ENCODE data around the gene SNAI3. TPM values are rescaled to one million over a fixed set of nuclear protein-coding genes. Genes with fewer than 3 reads are reported as not detected.

The SNAI3 gene
- total RNA-seq, 2 donors from 2014 or later: 1.0 to 1.6 TPM

GRCh38 chr16:88700636-88701482 lies 14.6 kb upstream of the SNAI3 start:
- Histone ChIP-seq H3K36me3 (peaks cover 42% of the 10 kb centered on the region), H3K4me3 (peak overlapping the region in 1 of 2 donors; percentile 0), H3K4me1 (peaks cover 0 to 57% of the 10 kb centered on the region in 2 donors), H3K9me3 (no peaks in the 10 kb centered on the region), H3K27ac (peak overlapping the region; percentile 56 to 57), H3K27me3 (no peaks in the 10 kb centered on the region)
- peak; percentile 93 for DNase-seq (ENCODE audit: low spot score)
- TF ChIP-seq CTCF (IDR thresholded peaks at IDR 0.05): no peak

- DNase-seq (ENCODE audit: low spot score): no peak
- TF ChIP-seq CTCF (IDR thresholded peaks at IDR 0.05): no peak
- H3K4me3 ChIP-seq: no peak overlapping the region
Measured at GRCh38 chr16:88700322-88700635, 14.0 kb upstream of the SNAI3 start.

GRCh38 chr16:88699180-88699579 lies 12.9 kb upstream of the SNAI3 start:
- Histone ChIP-seq H3K36me3 (peaks cover 42% of the 10 kb centered on the region), H3K27me3 (no peaks in the 10 kb centered on the region), H3K9me3 (no peaks in the 10 kb centered on the region), H3K4me1 (peaks cover 0 to 41% of the 10 kb centered on the region in 2 donors), H3K27ac (no peak overlapping the region), H3K4me3 (no peak overlapping the region)
- no peak for DNase-seq (ENCODE audit: low spot score)
- TF ChIP-seq CTCF (IDR thresholded peaks at IDR 0.05): no peak

More at GRCh38 chr16:88700322-88700635, 14.0 kb upstream of the SNAI3 start:
- peaks cover 0 to 52% of the 10 kb centered on the region in 2 donors for H3K4me1 ChIP-seq
- H3K27ac ChIP-seq: peak overlapping the region in 1 of 2 donors; percentile 56
- H3K9me3 ChIP-seq: no peaks in the 10 kb centered on the region
- no peaks in the 10 kb centered on the region for H3K27me3 ChIP-seq
- H3K36me3 ChIP-seq: peaks cover 42% of the 10 kb centered on the region

GRCh38 chr16:88698646-88699045 lies 12.3 kb upstream of the SNAI3 start:
- H3K9me3 ChIP-seq: no peaks in the 10 kb centered on the region
- peaks cover 0 to 35% of the 10 kb centered on the region in 2 donors for H3K4me1 ChIP-seq
- peaks cover 42% of the 10 kb centered on the region for H3K36me3 ChIP-seq
- no peak overlapping the region for H3K4me3 ChIP-seq
- TF ChIP-seq CTCF (IDR thresholded peaks at IDR 0.05): no peak
- H3K27ac ChIP-seq: no peak overlapping the region
- H3K27me3 ChIP-seq: no peaks in the 10 kb centered on the region
- no peak for DNase-seq (ENCODE audit: low spot score)

- Histone ChIP-seq H3K4me3 (no peak overlapping the region), H3K4me1 (peaks cover 0 to 29% of the 10 kb centered on the region in 2 donors), H3K9me3 (no peaks in the 10 kb centered on the region), H3K36me3 (peaks cover 42% of the 10 kb centered on the region), H3K27ac (no peak overlapping the region), H3K27me3 (no peaks in the 10 kb centered on the region)
- DNase-seq (ENCODE audit: low spot score): no peak
- TF ChIP-seq CTCF (IDR thresholded peaks at IDR 0.05): peak in 1 of 2 donors; percentile 46
Measured at GRCh38 chr16:88697831-88698615, 11.7 kb upstream of the SNAI3 start.
